OCI-LY7 (cell line): ENCODE data around the gene LONP2. TPM values are rescaled to one million over a fixed set of nuclear protein-coding genes. Genes with fewer than 3 reads are reported as not detected.

Experiments used
- BruUV-seq: library from RNA; stranded (reverse); fragments of 400-500 nt; replicated peaks from 2 replicates; lab custom pipeline; 2021; lab: Mats Ljungman, UMichigan
- CTCF ChIA-PET: fragments of 300-600 bp; sonication (Branson Sonifier 250); formaldehyde crosslinking; loops from one replicate; lab custom pipeline; 2022; ENCODE audit warnings: antibody characterized with exemption; ENCODE audit not compliant: unreplicated experiment; lab: Charles Lee
- POLR2A ChIA-PET: fragments of 300-600 bp; sonication (Branson Sonifier 250); formaldehyde crosslinking; loops from one replicate; lab custom pipeline; 2022; ENCODE audit warnings: antibody characterized with exemption; lab: Charles Lee
- DNase-seq: peaks from one replicate; pipeline ENCODE4 v3.0.0-alpha.2; 2015; ENCODE audit warnings: low spot score
- H2AFZ ChIP-seq: fragments of 200-600 bp; sonication (generic), shearing (Covaris generic); 2 replicates; pipeline ENCODE4 v1.6.1; 2014; ENCODE audit warnings: mild to moderate bottlenecking, antibody characterized with exemption, low read length, moderate library complexity
- H3K27ac ChIP-seq: fragments of 200-600 bp; sonication (generic); 2 replicates; pipeline ENCODE4 v1.5.1; 2014; ENCODE audit warnings: mixed run types, low read depth, mild to moderate bottlenecking, moderate library complexity, low read length, inconsistent platforms; ENCODE audit not compliant: poor library complexity, severe bottlenecking
- H3K36me3 ChIP-seq: fragments of 200-600 bp; sonication (generic); 2 replicates; pipeline ENCODE4 v1.6.1; 2014; ENCODE audit warnings: mild to moderate bottlenecking, antibody characterized with exemption, low read length, moderate library complexity, mixed read lengths; ENCODE audit not compliant: insufficient read depth
- H3K4me1 ChIP-seq: fragments of 200-600 bp; sonication (generic); 2 replicates; pipeline ENCODE4 v1.5.1; 2014; ENCODE audit warnings: mild to moderate bottlenecking, low read length; ENCODE audit not compliant: insufficient read depth, poor library complexity, severe bottlenecking
- H3K4me2 ChIP-seq: fragments of 200-600 bp; sonication (generic); 2 replicates; pipeline ENCODE4 v1.6.1; 2014; ENCODE audit warnings: mild to moderate bottlenecking, low read length
- H3K4me3 ChIP-seq: fragments of 200-600 bp; sonication (generic); 2 replicates; pipeline ENCODE4 v1.5.1; 2014; ENCODE audit warnings: mild to moderate bottlenecking, low read depth, low read length; ENCODE audit not compliant: poor library complexity, severe bottlenecking
- H3K79me2 ChIP-seq: fragments of 200-600 bp; sonication (generic); 2 replicates; pipeline ENCODE4 v1.6.1; 2016; ENCODE audit warnings: low read depth, mild to moderate bottlenecking, low read length, moderate library complexity, mixed read lengths; ENCODE audit not compliant: insufficient read depth
- H3K9me2 ChIP-seq: fragments of 200-600 bp; sonication (generic); 2 replicates; pipeline ENCODE4 v1.6.1; 2016; ENCODE audit warnings: mild to moderate bottlenecking, low read length, mixed read lengths; ENCODE audit not compliant: insufficient read depth
- H3K9me3 ChIP-seq: fragments of 200-600 bp; sonication (generic); 2 replicates; pipeline ENCODE4 v1.6.1; 2014; ENCODE audit warnings: mild to moderate bottlenecking, mixed run types, low read length, mixed read lengths
- H4K20me1 ChIP-seq: fragments of 200-600 bp; sonication (generic); 2 replicates; pipeline ENCODE4 v1.6.1; 2014; ENCODE audit warnings: mild to moderate bottlenecking, antibody characterized with exemption, low read length, moderate library complexity, mixed read lengths; ENCODE audit not compliant: insufficient read depth
- CTCF ChIP-seq: fragments of 200-600 bp; sonication (generic); conservative IDR thresholded peaks from 2 replicates; pipeline ENCODE4 v1.5.1; 2014; ENCODE audit warnings: mild to moderate bottlenecking, antibody characterized with exemption, low read length, moderate library complexity, mixed read lengths
- EZH2phosphoT487 ChIP-seq: fragments of 200-600 bp; sonication (generic); IDR thresholded peaks from 2 replicates; pipeline ENCODE4 v1.6.1; 2018; ENCODE audit warnings: low read depth, borderline replicate concordance, mild to moderate bottlenecking, mixed run types, antibody characterized with exemption, low read length, moderate library complexity, mixed read lengths
- intact Hi-C: fragments of 100-400 bp; cut with micrococcal nuclease; formaldehyde crosslinking; loops from one replicate; pipeline ENCODE4 v1.10.0; 2022; ENCODE audit not compliant: unreplicated experiment
- total RNA-seq, 2 experiments: library from RNA; depleted of rRNA in 1 of 2; stranded (reverse); fragments of >200 nt in 1 of 2; shearing (Covaris generic) in 1 of 2; gene quantifications; 2 replicates each; pipeline ENCODE4 v1.2.3, GENCODE V29; 2014 to 2022

Gene LONP2
- total RNA-seq, 2 experiments from 2014 or later = 13.0 to 23.3 TPM

DNA sequence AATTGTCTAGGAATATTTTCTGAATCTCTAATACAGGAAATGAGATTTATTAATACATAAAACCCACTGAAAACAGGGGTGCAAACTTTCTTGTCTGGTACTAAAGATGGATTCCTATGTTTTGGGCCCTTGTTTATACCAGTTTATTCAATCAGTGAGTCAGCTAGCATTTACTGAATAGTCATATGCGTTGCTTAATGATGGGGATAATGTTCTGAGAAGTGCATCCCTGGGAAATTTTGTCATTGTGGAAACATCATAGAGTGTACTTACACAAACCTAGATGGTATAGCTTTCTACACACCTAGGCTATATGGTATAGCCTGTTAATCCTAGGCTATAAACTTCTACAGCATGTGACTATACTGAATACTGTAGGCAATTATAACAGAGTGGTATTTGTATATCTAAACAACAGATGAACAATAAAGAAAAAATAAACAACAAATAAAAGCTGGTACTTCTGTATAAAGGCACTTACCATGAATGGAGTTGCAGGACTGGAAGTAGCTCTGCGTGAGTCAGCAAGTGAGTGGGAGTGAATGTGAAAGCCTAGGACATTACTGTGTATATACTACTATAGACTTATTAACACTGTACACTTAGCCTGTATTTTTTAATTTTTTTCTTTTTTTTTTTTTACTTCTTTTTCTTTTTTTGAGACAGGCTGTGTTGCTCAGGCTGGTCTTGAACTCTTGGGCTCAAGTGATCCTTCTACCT, 77.4 kb downstream of the LONP2 start:
- H3K36me3 ChIP-seq = no peaks in the 10 kb centered on the region
- H3K79me2 ChIP-seq = no peaks in the 10 kb centered on the region
- ChIA-PET CTCF (no interaction called here), POLR2A (interaction anchor here (0.7 to 0.9 kb wide), 2 partner anchors 10 to 232 kb away, joined by 5 to 6 read pairs; no protein-coding TSS in a partner anchor)
- no peaks in the 10 kb centered on the region for H3K9me2 ChIP-seq
- H3K9me3 ChIP-seq = no peaks in the 10 kb centered on the region
- intact Hi-C loops = no loop called here
- no peak overlapping the region for H2AFZ ChIP-seq
- peaks cover 16% of the 10 kb centered on the region for H3K4me1 ChIP-seq
- H3K4me2 ChIP-seq = no peak overlapping the region
- BruUV-seq = no TSS peak
- H3K4me3 ChIP-seq = no peak overlapping the region
- no peak for DNase-seq
- TF ChIP-seq EZH2phosphoT487 (no peak), CTCF (no peak)
- H4K20me1 ChIP-seq = no peaks in the 10 kb centered on the region
- no peak overlapping the region for H3K27ac ChIP-seq

DNA sequence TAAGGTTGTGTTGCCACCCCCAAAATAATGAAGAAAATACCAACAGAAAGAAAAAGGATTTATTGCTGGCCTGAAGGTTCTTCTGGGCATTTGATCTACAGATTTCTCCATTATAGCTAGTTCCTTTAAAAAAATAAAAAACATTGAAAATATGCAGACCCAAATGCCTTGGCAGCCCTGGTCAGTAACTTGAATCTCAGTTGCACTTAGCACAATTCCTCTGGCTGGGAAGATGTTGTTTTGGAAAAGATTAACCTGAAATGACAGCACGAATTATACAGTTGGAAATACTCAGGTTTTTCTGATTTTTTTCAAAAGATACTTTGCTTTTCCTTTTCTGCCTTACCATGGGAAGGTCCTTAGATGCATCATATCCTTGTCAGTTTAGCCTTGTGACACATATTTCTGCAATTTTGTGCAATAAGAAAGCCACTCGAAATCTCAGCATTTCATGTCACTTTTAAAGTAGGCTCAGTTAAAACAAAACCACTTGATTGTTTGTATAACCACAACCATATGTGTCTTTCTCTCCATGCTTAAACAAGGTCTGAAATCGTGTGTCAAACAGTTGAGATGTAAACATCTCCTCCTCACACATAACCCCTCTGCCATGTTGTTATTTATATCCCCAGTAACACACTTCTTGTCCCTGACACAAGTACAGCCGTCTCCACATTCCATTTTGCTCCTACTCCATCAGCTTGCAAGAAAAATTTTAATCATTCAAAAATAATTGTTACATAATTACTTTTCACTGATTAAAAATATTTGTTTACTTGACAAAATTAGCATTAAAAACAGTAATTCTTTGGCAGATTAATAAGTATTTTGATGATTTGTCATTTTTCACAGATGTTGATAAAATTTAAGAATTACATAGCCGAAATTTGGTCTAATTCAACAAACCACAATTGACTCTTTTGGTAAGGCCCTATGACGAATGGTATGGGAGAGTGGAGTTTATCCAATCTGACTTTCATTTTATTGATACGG, 80.0 kb downstream of the LONP2 start:
- no peak overlapping the region for H3K4me2 ChIP-seq
- peaks cover under 1% of the 10 kb centered on the region for H3K4me1 ChIP-seq
- TF ChIP-seq EZH2phosphoT487 (no peak), CTCF (no peak)
- H3K9me2 ChIP-seq = no peaks in the 10 kb centered on the region
- no TSS peak for BruUV-seq
- H3K9me3 ChIP-seq = no peaks in the 10 kb centered on the region
- ChIA-PET CTCF (no interaction called here), POLR2A (no interaction called here)
- no peak for DNase-seq
- no peaks in the 10 kb centered on the region for H4K20me1 ChIP-seq
- no peak overlapping the region for H3K4me3 ChIP-seq
- no peaks in the 10 kb centered on the region for H3K79me2 ChIP-seq
- intact Hi-C loops = no loop called here
- no peak overlapping the region for H2AFZ ChIP-seq
- H3K27ac ChIP-seq = no peak overlapping the region
- no peaks in the 10 kb centered on the region for H3K36me3 ChIP-seq
